Spleen (tissue), 11 donors: ENCODE data around the gene PFDN6. TPM values are rescaled to one million over a fixed set of nuclear protein-coding genes. Genes with fewer than 3 reads are reported as not detected.

Experiments
- DNase-seq: peaks from one replicate; pipeline ENCODE4 v3.0.0-alpha.2; 2020
- H3K27ac ChIP-seq, 8 donors: fragments of 200-600 bp; sonication (generic) in 7 of 8; 1 replicate in 4 of 8; 2 replicates in 4 of 8; pipeline versions ENCODE4 v1.5.0 to v1.8.0; 2016 to 2021; ENCODE audit warnings: inconsistent platforms in 4 of 8, mild to moderate bottlenecking in 4 of 8, moderate library complexity in 1 of 8
- H3K27me3 ChIP-seq, 7 donors: fragments of 200-600 bp; sonication (generic) in 6 of 7; replicated peaks in 1 of 7; 1 replicate in 4 of 7; 2 replicates in 3 of 7; pipeline versions ENCODE4 v1.5.0 to v1.8.0; 2016 to 2021; ENCODE audit warnings: inconsistent platforms in 3 of 7, mild to moderate bottlenecking in 1 of 7
- H3K36me3 ChIP-seq, 6 donors: fragments of 200-600 bp; sonication (generic) in 5 of 6; 1 replicate in 4 of 6; 2 replicates in 2 of 6; pipeline versions ENCODE4 v1.5.0 to v1.8.0; 2016 to 2021; ENCODE audit warnings: inconsistent platforms in 2 of 6
- H3K4me1 ChIP-seq, 6 donors: fragments of 200-600 bp; sonication (generic) in 5 of 6; 1 replicate in 3 of 6; 2 replicates in 3 of 6; pipeline versions ENCODE4 v1.5.0 to v1.8.0; 2016 to 2021; ENCODE audit warnings: inconsistent platforms in 3 of 6
- H3K4me3 ChIP-seq, 8 donors: fragments of 200-600 bp; sonication (generic) in 7 of 8; 1 replicate in 4 of 8; 2 replicates in 4 of 8; pipeline versions ENCODE4 v1.5.0 to v1.8.0; 2016 to 2021; ENCODE audit warnings: inconsistent platforms in 4 of 8, mild to moderate bottlenecking in 4 of 8, moderate library complexity in 2 of 8
- H3K9me3 ChIP-seq, 8 donors: fragments of 200-600 bp; sonication (generic) in 7 of 8; 1 replicate in 4 of 8; 2 replicates in 4 of 8; pipeline versions ENCODE4 v1.5.0 to v1.8.0; 2016 to 2021; ENCODE audit warnings: inconsistent platforms in 4 of 8
- CTCF ChIP-seq, 11 experiments: fragments of 200-600 bp in 7 of 11; fragments of 450-650 bp in 4 of 11; sonication (generic) in 4 of 11; IDR thresholded peaks in 8 of 11; conservative IDR thresholded peaks in 3 of 11; 1 replicate in 7 of 11; 2 replicates in 4 of 11; pipeline versions ENCODE4 v1.4.0 to v1.8.0; 2016 to 2021; ENCODE audit warnings: antibody characterized with exemption in 11 of 11, inconsistent platforms in 4 of 11, mild to moderate bottlenecking in 1 of 11
- POLR2A ChIP-seq, 3 donors: fragments of 450-650 bp; IDR thresholded peaks; one replicate each; pipeline ENCODE4 v1.5.1; 2017; ENCODE audit warnings: antibody characterized with exemption in 3 of 3, mild to moderate bottlenecking in 1 of 3
- POLR2AphosphoS5 ChIP-seq, 3 donors: sonication (generic); formaldehyde crosslinking; IDR thresholded peaks; one replicate each; pipeline ENCODE4 v1.5.1; 2017; ENCODE audit warnings: antibody characterized with exemption in 3 of 3
- WGBS, 5 donors: extraction: QIAGEN DNeasy Blood & Tissue Kit in 3 of 5; methylation state at CpG; one replicate each; pipeline versions ENCODE4 v1.1.5 to v1.1.7; 2013 to 2018; 5-methylcytosine and 5-hydroxymethylcytosine counted together
- intact Hi-C: fragments of 100-400 bp; cut with DNase I; formaldehyde crosslinking; loops from one replicate; pipeline ENCODE4 v1.15.0; 2023; ENCODE audit warnings: low total_unique reads
- polyA plus RNA-seq, 3 donors: library from polyadenylated mRNA; stranded (reverse); fragments of 200-250 nt; gene quantifications; one replicate each; pipeline ENCODE4 v1.2.1, GENCODE V29; 2013
- total RNA-seq, 7 donors: library from RNA; depleted of rRNA in 3 of 7; stranded (reverse); fragments of >200 nt in 3 of 7; fragmentation: NEBNext Ultra II Directional in 4 of 7; extraction: Animal tissue kit (Norgen Biotek cat#: 25700) in 4 of 7; gene quantifications; one replicate each; pipeline versions ENCODE4 v1.1.0 to v1.2.1, GENCODE V29; 2016 to 2021
- donor health status: healthy with polysubstance abuse.
- donor health status: DM: no; HTN: no; CAD: no; lungs with moderate emphysema.
- donor health status: DM: no; HTN: no; CAD: no.
- donor health status: Bipolar disorder and iron deficiency.
- donor health status: healthy.
- donor health status: DM: no; HTN: no; CAD: no.
- donor health status: DM: yes; HTN: yes; CAD: no.

PFDN6 gene
- total and polyA plus RNA-seq, 10 donors: 11.3 to 169 (median 32.7) TPM

- peaks cover 59 to 84% (median 78%) of the 10 kb centered on the region in 6 donors for H3K4me1 ChIP-seq
- peak overlapping the region in 7 of 8 donors; percentile 72 to 98 (median 83) for H3K4me3 ChIP-seq
- no peaks in the 10 kb centered on the region for H3K9me3 ChIP-seq
- H3K27ac ChIP-seq: peak overlapping the region; percentile 95 to 100 (median 99)
- H3K27me3 ChIP-seq: no peaks in the 10 kb centered on the region
- TF ChIP-seq CTCF (IDR thresholded peaks at IDR 0.05 in 8 of 11, conservative IDR thresholded peaks at IDR 0.05 in 3 of 11) (no peak), POLR2AphosphoS5 (IDR thresholded peaks at IDR 0.05) (peak in 2 of 3 donors; percentile 62 to 66), POLR2A (IDR thresholded peaks at IDR 0.05) (no peak)
- WGBS, 5 donors: 52 to 59% (median 55%) methylated on average over 35 to 47 of the region's 47 CpGs
- peaks cover 2 to 59% (median 33%) of the 10 kb centered on the region in 6 donors for H3K36me3 ChIP-seq
- intact Hi-C loops: no loop called here
- DNase-seq: peak; percentile 89
These were observed 25.8 kb downstream of the PFDN6 start for GRCh38 chr6:33314943-33315792.

- intact Hi-C loops: no loop called here
- 85 to 96% (median 91%) methylated on average over 13 to 17 of the region's 17 CpGs for WGBS, 5 donors
- H3K9me3 ChIP-seq: no peaks in the 10 kb centered on the region
- no peaks in the 10 kb centered on the region for H3K27me3 ChIP-seq
- no peak for DNase-seq
- H3K4me3 ChIP-seq: peak overlapping the region in 1 of 8 donors; percentile 93
- peaks cover 2 to 59% (median 33%) of the 10 kb centered on the region in 6 donors for H3K36me3 ChIP-seq
- peaks cover 62 to 84% (median 78%) of the 10 kb centered on the region in 6 donors for H3K4me1 ChIP-seq
- H3K27ac ChIP-seq: peak overlapping the region in 6 of 8 donors; percentile 80 to 100 (median 100)
- TF ChIP-seq CTCF (IDR thresholded peaks at IDR 0.05 in 8 of 11, conservative IDR thresholded peaks at IDR 0.05 in 3 of 11) (no peak), POLR2A (IDR thresholded peaks at IDR 0.05) (no peak), POLR2AphosphoS5 (IDR thresholded peaks at IDR 0.05) (no peak)
These were observed 26.6 kb downstream of the PFDN6 start for GRCh38 chr6:33315793-33316602.

GRCh38 chr6:33316603-33317418 lies 27.4 kb downstream of the PFDN6 start:
- TF ChIP-seq POLR2AphosphoS5 (IDR thresholded peaks at IDR 0.05): no peak
- no peak for TF ChIP-seq POLR2A (IDR thresholded peaks at IDR 0.05)
- TF ChIP-seq CTCF (IDR thresholded peaks at IDR 0.05 in 8 of 11, conservative IDR thresholded peaks at IDR 0.05 in 3 of 11): no peak
- Histone ChIP-seq H3K4me3 (peak overlapping the region in 7 of 8 donors; percentile 57 to 82 (median 65)), H3K36me3 (peaks cover 2 to 58% (median 30%) of the 10 kb centered on the region in 6 donors), H3K27me3 (no peaks in the 10 kb centered on the region), H3K9me3 (no peaks in the 10 kb centered on the region), H3K27ac (peak overlapping the region in 7 of 8 donors; percentile 80 to 100 (median 94)), H3K4me1 (peaks cover 62 to 84% (median 78%) of the 10 kb centered on the region in 6 donors)
- 72 to 81% (median 77%) methylated on average over 19 of the region's 19 CpGs for WGBS, 5 donors
- intact Hi-C loops: no loop called here
- DNase-seq: peak; percentile 87
